ENCODE data around the gene PRDM16.

The PRDM16 gene

GRCh38 chr1:3172431-3173380 is 103.7 kb downstream of the PRDM16 start:
- DNase-seq (ENCODE audit: low spot score): no peak
- TF ChIP-seq CTCF (IDR thresholded peaks at IDR 0.05; ENCODE audit: borderline replicate concordance, control extremely low read depth, extremely low read depth, insufficient read depth, missing control alignments): no peak
- in situ Hi-C loops (cut with MboI; ENCODE audit: low sequenced_read_pairs, unreplicated experiment): no loop called here

GRCh38 chr1:3173381-3173980 is 104.5 kb downstream of the PRDM16 start:
- DNase-seq (ENCODE audit: low spot score): no peak
- in situ Hi-C loops (cut with MboI; ENCODE audit: low sequenced_read_pairs, unreplicated experiment): no loop called here
- no peak for TF ChIP-seq CTCF (IDR thresholded peaks at IDR 0.05; ENCODE audit: borderline replicate concordance, control extremely low read depth, extremely low read depth, insufficient read depth, missing control alignments)

GRCh38 chr1:3174487-3175247 is 105.7 kb downstream of the PRDM16 start:
- in situ Hi-C loops (cut with MboI; ENCODE audit: low sequenced_read_pairs, unreplicated experiment): no loop called here
- TF ChIP-seq CTCF (IDR thresholded peaks at IDR 0.05; ENCODE audit: borderline replicate concordance, control extremely low read depth, extremely low read depth, insufficient read depth, missing control alignments): no peak
- no peak for DNase-seq (ENCODE audit: low spot score)

DNA sequence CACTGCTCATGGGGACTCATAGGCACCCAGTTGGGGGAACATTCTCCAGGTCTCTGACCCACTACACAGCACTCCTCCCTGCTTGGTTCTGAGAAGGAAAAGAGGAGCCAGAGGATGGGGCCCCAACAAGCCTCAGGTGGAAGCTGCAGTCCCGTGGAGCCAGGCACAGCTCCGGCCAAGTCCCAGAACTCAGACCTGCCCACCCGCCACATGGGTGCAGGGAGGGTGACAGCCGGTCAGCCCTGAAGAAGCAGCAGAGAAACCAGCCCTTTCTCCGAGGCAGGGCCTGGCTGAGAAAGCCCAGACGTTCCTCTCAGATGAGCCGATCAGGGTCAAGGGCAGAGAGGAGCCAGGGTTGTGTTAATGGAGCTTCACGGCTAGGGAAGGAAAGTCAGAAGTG is 106.5 kb downstream of the PRDM16 start:
- in situ Hi-C loops (cut with MboI; ENCODE audit: low sequenced_read_pairs, unreplicated experiment): no loop called here
- no peak for TF ChIP-seq CTCF (IDR thresholded peaks at IDR 0.05; ENCODE audit: borderline replicate concordance, control extremely low read depth, extremely low read depth, insufficient read depth, missing control alignments)
- no peak for DNase-seq (ENCODE audit: low spot score)

DNA sequence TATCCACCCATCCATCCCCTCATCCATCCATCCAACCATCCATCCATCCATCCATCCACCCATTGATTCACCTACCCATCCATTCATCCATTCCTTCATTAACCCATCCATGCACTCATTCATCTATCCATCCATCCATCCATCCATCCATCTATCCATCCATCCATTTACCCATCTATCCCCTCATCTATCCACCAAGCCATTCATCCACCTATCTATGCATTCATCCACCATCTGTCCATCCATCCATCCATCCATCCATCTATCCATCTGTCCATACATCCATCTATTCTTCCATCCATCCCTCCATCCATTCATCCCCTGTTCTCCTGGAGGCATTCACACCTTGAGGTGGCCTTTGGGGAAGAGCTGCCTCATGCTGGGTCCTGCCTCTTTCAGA is 107.0 kb downstream of the PRDM16 start:
- DNase-seq (ENCODE audit: low spot score): no peak
- in situ Hi-C loops (cut with MboI; ENCODE audit: low sequenced_read_pairs, unreplicated experiment): no loop called here
- no peak for TF ChIP-seq CTCF (IDR thresholded peaks at IDR 0.05; ENCODE audit: borderline replicate concordance, control extremely low read depth, extremely low read depth, insufficient read depth, missing control alignments)

- DNase-seq (ENCODE audit: low spot score): no peak
- in situ Hi-C loops (cut with MboI; ENCODE audit: low sequenced_read_pairs, unreplicated experiment): no loop called here
- TF ChIP-seq CTCF (IDR thresholded peaks at IDR 0.05; ENCODE audit: borderline replicate concordance, control extremely low read depth, extremely low read depth, insufficient read depth, missing control alignments): no peak
Observed at GRCh38 chr1:3176820-3177219, 107.8 kb downstream of the PRDM16 start.
